Lower leg skin (tissue), 4 donors: Measurements from ENCODE around the gene RALGAPA1. TPM values are rescaled to one million over a fixed set of nuclear protein-coding genes. Genes with fewer than 3 reads are reported as not detected.

Experiments
- DNase-seq, 2 donors: peaks; one replicate each; pipeline ENCODE4 v3.0.0-alpha.2; 2019; ENCODE audit warnings: low spot score in 2 of 2
- H3K4me3 ChIP-seq: fragments of 200-600 bp; sonication (generic); 2 replicates; pipeline ENCODE4 v1.5.1; 2017; ENCODE audit warnings: mild to moderate bottlenecking, low read depth; ENCODE audit not compliant: poor library complexity, severe bottlenecking
- POLR2A ChIP-seq, 2 donors: fragments of 450-650 bp; IDR thresholded peaks; one replicate each; pipeline ENCODE4 v1.6.1; 2016 to 2017; ENCODE audit warnings: antibody characterized with exemption in 2 of 2, mild to moderate bottlenecking in 1 of 2, moderate library complexity in 1 of 2
- WGBS, 2 donors: methylation state at CpG; one replicate each; pipeline ENCODE4 v1.1.5; 2018; 5-methylcytosine and 5-hydroxymethylcytosine counted together
- intact Hi-C: fragments of 100-400 bp; cut with DNase I; formaldehyde crosslinking; loops from one replicate; pipeline ENCODE4 v1.15.0; 2023; ENCODE audit warnings: low total_unique reads
- total RNA-seq, 4 donors: library from RNA; depleted of rRNA; stranded (reverse); fragments of >200 nt; gene quantifications; one replicate each; pipeline ENCODE4 v1.1.0, GENCODE V29; 2016
- TF ChIP-seq, protein P1 (sequence below), 3 donors: fragments of 450-650 bp; IDR thresholded peaks; one replicate each; pipeline ENCODE4 v1.5.1; 2016; ENCODE audit warnings: antibody characterized with exemption in 3 of 3, mild to moderate bottlenecking in 3 of 3, moderate library complexity in 2 of 3

RALGAPA1 gene
- total RNA-seq, 4 donors from 2014 or later = 48.4 to 56.9 (median 50.2) TPM

GRCh38 chr14:35725930-35726329, 83.2 kb downstream of the RALGAPA1 start:
- H3K4me3 ChIP-seq = no peak overlapping the region
- intact Hi-C loops = no loop called here
- TF ChIP-seq, protein P1, sequence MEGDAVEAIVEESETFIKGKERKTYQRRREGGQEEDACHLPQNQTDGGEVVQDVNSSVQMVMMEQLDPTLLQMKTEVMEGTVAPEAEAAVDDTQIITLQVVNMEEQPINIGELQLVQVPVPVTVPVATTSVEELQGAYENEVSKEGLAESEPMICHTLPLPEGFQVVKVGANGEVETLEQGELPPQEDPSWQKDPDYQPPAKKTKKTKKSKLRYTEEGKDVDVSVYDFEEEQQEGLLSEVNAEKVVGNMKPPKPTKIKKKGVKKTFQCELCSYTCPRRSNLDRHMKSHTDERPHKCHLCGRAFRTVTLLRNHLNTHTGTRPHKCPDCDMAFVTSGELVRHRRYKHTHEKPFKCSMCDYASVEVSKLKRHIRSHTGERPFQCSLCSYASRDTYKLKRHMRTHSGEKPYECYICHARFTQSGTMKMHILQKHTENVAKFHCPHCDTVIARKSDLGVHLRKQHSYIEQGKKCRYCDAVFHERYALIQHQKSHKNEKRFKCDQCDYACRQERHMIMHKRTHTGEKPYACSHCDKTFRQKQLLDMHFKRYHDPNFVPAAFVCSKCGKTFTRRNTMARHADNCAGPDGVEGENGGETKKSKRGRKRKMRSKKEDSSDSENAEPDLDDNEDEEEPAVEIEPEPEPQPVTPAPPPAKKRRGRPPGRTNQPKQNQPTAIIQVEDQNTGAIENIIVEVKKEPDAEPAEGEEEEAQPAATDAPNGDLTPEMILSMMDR (IDR thresholded peaks at IDR 0.05) = no peak
- no peak for TF ChIP-seq POLR2A (IDR thresholded peaks at IDR 0.05)
- 97 to 98% methylated on average over 5 of the region's 5 CpGs for WGBS, 2 donors
- DNase-seq = no peak

- H3K4me3 ChIP-seq = no peak overlapping the region
- TF ChIP-seq, protein P1 (IDR thresholded peaks at IDR 0.05) = no peak
- TF ChIP-seq POLR2A (IDR thresholded peaks at IDR 0.05) = no peak
- no peak for DNase-seq
- intact Hi-C loops = no loop called here
- 95 to 100% methylated on average over 1 of the region's 1 CpG for WGBS, 2 donors
Observed at GRCh38 chr14:35715079-35715478, 94.0 kb downstream of the RALGAPA1 start.

GRCh38 chr14:35712466-35712865, 96.6 kb downstream of the RALGAPA1 start:
- intact Hi-C loops = no loop called here
- TF ChIP-seq, protein P1 (IDR thresholded peaks at IDR 0.05) = no peak
- TF ChIP-seq POLR2A (IDR thresholded peaks at IDR 0.05) = no peak
- 97 to 99% methylated on average over 3 of the region's 3 CpGs for WGBS, 2 donors
- no peak for DNase-seq
- no peak overlapping the region for H3K4me3 ChIP-seq

DNA sequence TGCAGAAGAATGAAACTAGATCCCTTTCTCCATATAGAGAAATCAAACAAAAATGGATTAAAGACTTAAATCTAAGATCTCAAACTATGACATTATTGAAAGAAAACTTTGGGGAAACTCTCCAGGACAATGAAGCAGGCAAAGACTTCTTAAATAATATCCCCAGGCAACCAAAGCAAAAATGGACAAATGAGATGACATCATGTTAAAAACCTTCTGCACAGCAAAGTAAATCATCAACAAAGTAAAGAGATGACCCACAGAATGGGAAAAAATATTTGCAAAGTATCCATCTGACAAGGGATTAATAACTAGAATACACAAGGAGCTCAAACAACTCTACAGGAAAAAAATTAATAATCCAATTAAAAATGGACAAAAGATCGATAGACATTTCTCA, 101.0 kb downstream of the RALGAPA1 start:
- H3K4me3 ChIP-seq = no peak overlapping the region
- intact Hi-C loops = no loop called here
- no peak for DNase-seq
- no peak for TF ChIP-seq POLR2A (IDR thresholded peaks at IDR 0.05)
- TF ChIP-seq, protein P1 (IDR thresholded peaks at IDR 0.05) = no peak
- 97 to 100% methylated on average over 1 of the region's 1 CpG for WGBS, 2 donors

DNA sequence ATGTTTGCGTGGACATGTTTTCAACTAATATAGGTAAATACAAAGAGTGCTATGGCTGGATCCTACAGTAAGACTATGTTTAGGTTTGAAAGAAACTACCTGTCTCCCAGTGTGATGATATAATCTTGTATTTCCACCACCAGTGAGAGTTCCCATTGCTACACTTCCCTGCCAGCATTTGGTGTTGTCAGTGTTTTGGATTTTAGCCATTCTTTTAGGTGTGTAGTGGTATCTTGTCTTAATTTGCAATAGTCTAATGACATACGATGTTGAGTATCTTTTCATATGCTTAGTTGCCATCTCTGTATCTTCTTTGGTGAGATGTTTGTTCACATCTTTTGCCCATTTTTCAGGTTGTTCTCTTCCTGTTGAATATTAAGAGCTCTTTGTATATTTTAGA, 103.5 kb downstream of the RALGAPA1 start:
- WGBS, 2 donors = 94 to 98% methylated on average over 2 of the region's 2 CpGs
- intact Hi-C loops = no loop called here

More for the DNA sequence above, 103.5 kb downstream of the RALGAPA1 start:
- DNase-seq = no peak
- TF ChIP-seq, protein P1 (IDR thresholded peaks at IDR 0.05) = no peak
- TF ChIP-seq POLR2A (IDR thresholded peaks at IDR 0.05) = no peak
- no peak overlapping the region for H3K4me3 ChIP-seq
